IMR-90 (cell line): ENCODE measurements around the gene POLR3GL. TPM values are rescaled to one million over a fixed set of nuclear protein-coding genes. Genes with fewer than 3 reads are reported as not detected.
"Not testable (repeated sequence)": the region's sequence is repeated elsewhere in the genome, so short reads cannot be mapped to it uniquely, and the experiment has no call there.

Source experiments
- ATAC-seq: fragments of 200-7000 bp; cut with Tn5 transposase; 2 replicates; pipeline ENCODE4 v1.9.1; 2020; ENCODE audit warnings: low read depth, mild to moderate bottlenecking, moderate library complexity
- BruUV-seq: library from RNA; stranded (reverse); fragments of 400-500 nt; replicated peaks from 2 replicates; lab custom pipeline; 2021; lab: Mats Ljungman, UMichigan
- CTCF ChIA-PET: fragments of 300-600 bp; formaldehyde crosslinking; extraction: SDS; loops from one replicate; lab custom pipeline; 2021; ENCODE audit warnings: antibody characterized with exemption; lab: Yijun Ruan, JAX
- POLR2A ChIA-PET: fragments of 300-600 bp; sonication (Branson Sonifier 250); formaldehyde crosslinking; loops from one replicate; lab custom pipeline; 2022; ENCODE audit warnings: antibody characterized with exemption; ENCODE audit not compliant: unreplicated experiment; lab: Charles Lee
- DNase-seq: peaks from one replicate; pipeline ENCODE4 v3.0.0; 2013
- H2AFZ ChIP-seq: replicated peaks from 2 replicates; pipeline ENCODE3; 2013; ENCODE audit warnings: low read length, mild to moderate bottlenecking; ENCODE audit not compliant: poor library complexity
- H2AK5ac ChIP-seq: 2 replicates; pipeline ENCODE4 v1.6.1; 2013; ENCODE audit warnings: low read depth, low read length, inconsistent platforms
- H2AK9ac ChIP-seq: replicated peaks from 2 replicates; pipeline ENCODE3; 2013; ENCODE audit warnings: mild to moderate bottlenecking, low read depth, low read length, moderate library complexity; ENCODE audit not compliant: poor library complexity
- H2BK120ac ChIP-seq: 2 replicates; pipeline ENCODE4 v1.6.1; 2013; ENCODE audit warnings: low read depth, low read length, inconsistent platforms
- H2BK15ac ChIP-seq: 3 replicates; pipeline ENCODE4 v1.6.1; 2013; ENCODE audit warnings: low read depth, low read length, inconsistent platforms
- H2BK20ac ChIP-seq: 2 replicates; pipeline ENCODE4 v1.6.1; 2013; ENCODE audit warnings: low read depth, mild to moderate bottlenecking, inconsistent platforms, low read length, moderate library complexity
- H2BK5ac ChIP-seq: 2 replicates; pipeline ENCODE4 v1.6.1; 2013; ENCODE audit warnings: mild to moderate bottlenecking, low read depth, low read length, inconsistent platforms; ENCODE audit not compliant: poor library complexity, severe bottlenecking
- H3K14ac ChIP-seq: replicated peaks from 2 replicates; pipeline ENCODE4 v1.6.1; 2013; ENCODE audit warnings: low read depth, low read length, inconsistent platforms
- H3K18ac ChIP-seq: 2 replicates; pipeline ENCODE4 v1.6.1; 2013; ENCODE audit warnings: low read depth, low read length, control low read depth
- H3K23ac ChIP-seq: 2 replicates; pipeline ENCODE4 v1.6.1; 2013; ENCODE audit warnings: low read depth, low read length, inconsistent platforms
- H3K27ac ChIP-seq: 2 replicates; pipeline ENCODE4 v1.5.1; 2013; ENCODE audit warnings: mild to moderate bottlenecking, control low read depth, low read length; ENCODE audit not compliant: insufficient read depth
- H3K27me3 ChIP-seq: 2 replicates; pipeline ENCODE4 v1.6.1; 2013; ENCODE audit warnings: low read length; ENCODE audit not compliant: control insufficient read depth, insufficient read depth
- H3K36me3 ChIP-seq: 2 replicates; pipeline ENCODE4 v1.6.1; 2013; ENCODE audit warnings: low read length, mixed read lengths; ENCODE audit not compliant: control insufficient read depth, insufficient read depth
- H3K4ac ChIP-seq: 2 replicates; pipeline ENCODE4 v1.6.1; 2013; ENCODE audit warnings: low read depth, low read length, inconsistent platforms
- H3K4me1 ChIP-seq: 2 replicates; pipeline ENCODE4 v1.6.1; 2013; ENCODE audit warnings: low read length, mixed read lengths; ENCODE audit not compliant: control insufficient read depth, insufficient read depth
- H3K4me2 ChIP-seq: 2 replicates; pipeline ENCODE4 v1.6.1; 2013; ENCODE audit warnings: low read depth, mild to moderate bottlenecking, control low read depth, low read length, moderate library complexity
- H3K4me3 ChIP-seq: 2 replicates; pipeline ENCODE4 v1.5.1; 2013; ENCODE audit warnings: low read depth, mild to moderate bottlenecking, control low read depth, low read length, moderate library complexity; ENCODE audit not compliant: insufficient read depth
- H3K56ac ChIP-seq: 2 replicates; pipeline ENCODE4 v1.6.1; 2013; ENCODE audit warnings: low read length, inconsistent platforms; ENCODE audit not compliant: insufficient read depth; ENCODE audit errors: extremely low read depth
- H3K79me1 ChIP-seq, 2 experiments: 2 replicates each; pipeline ENCODE4 v1.6.1; 2013; ENCODE audit warnings: low read length in 2 of 2, inconsistent platforms in 1 of 2, low read depth in 1 of 2
- H3K9ac ChIP-seq: 2 replicates; pipeline ENCODE4 v1.6.1; 2013; ENCODE audit warnings: low read depth, low read length, control low read depth
- H3K9me1 ChIP-seq: 2 replicates; pipeline ENCODE4 v1.6.1; 2013; ENCODE audit warnings: low read length, inconsistent platforms; ENCODE audit not compliant: insufficient read depth
- H3K9me3 ChIP-seq: 2 replicates; pipeline ENCODE4 v1.6.1; 2013; ENCODE audit warnings: low read length; ENCODE audit not compliant: control insufficient read depth, insufficient read depth
- H4K20me1 ChIP-seq: 2 replicates; pipeline ENCODE4 v1.6.1; 2013; ENCODE audit warnings: low read length, inconsistent platforms; ENCODE audit not compliant: insufficient read depth
- H4K5ac ChIP-seq: 2 replicates; pipeline ENCODE4 v1.6.1; 2013; ENCODE audit warnings: mild to moderate bottlenecking, low read depth, low read length, control low read depth
- H4K8ac ChIP-seq, 2 experiments: 2 replicates each; pipeline ENCODE4 v1.6.1; 2013; ENCODE audit warnings: low read depth in 2 of 2, low read length in 2 of 2, control low read depth in 1 of 2, inconsistent platforms in 1 of 2
- H4K91ac ChIP-seq: 2 replicates; pipeline ENCODE4 v1.6.1; 2013; ENCODE audit warnings: low read depth, low read length, inconsistent platforms; ENCODE audit not compliant: insufficient read depth
- MXI1 ChIP-seq: IDR thresholded peaks from 2 replicates; pipeline ENCODE4 v1.6.1; 2012; ENCODE audit warnings: low read depth, mild to moderate bottlenecking, low read length, moderate library complexity, borderline replicate concordance
- RAD21 ChIP-seq: IDR thresholded peaks from 2 replicates; pipeline ENCODE4 v1.6.1; 2012; ENCODE audit warnings: low read length, improper control_type of control experiment
- WGBS, 2 experiments: methylation state at CpG; one replicate each; pipeline versions ENCODE4 v1.1.5 to v1.1.7; 2013; ENCODE audit warnings: missing lambda C conversion rate in 2 of 2; ENCODE audit not compliant: insufficient read length in 1 of 2; ENCODE audit errors: extremely low coverage in 2 of 2; 5-methylcytosine and 5-hydroxymethylcytosine counted together
- dilution Hi-C: fragments of 300-500 bp; cut with HindIII; formaldehyde crosslinking; loops from one replicate; pipeline ENCODE4 v1.14.3; 2018; ENCODE audit warnings: low sequenced_read_pairs; ENCODE audit not compliant: unreplicated experiment
- in situ Hi-C: fragments of 300-500 bp; cut with MboI; formaldehyde crosslinking; loops from 3 replicates; pipeline ENCODE4 v1.14.3; 2019; ENCODE audit warnings: low sequenced_read_pairs, inconsistent platforms, mixed read lengths
- intact Hi-C: fragments of 100-400 bp; cut with micrococcal nuclease; formaldehyde crosslinking; loops from 2 replicates; pipeline ENCODE4 v1.10.0; 2022
- polyA plus RNA-seq, 3 experiments: library from polyadenylated mRNA; depleted of rRNA; stranded (reverse); fragments of >200 nt; gene quantifications; 2 replicates each; pipeline ENCODE4 v1.2.3, GENCODE V29; 2012; ENCODE audit warnings: low replicate concordance in 1 of 3
- total RNA-seq: library from RNA; depleted of rRNA; stranded (reverse); fragments of >200 nt; gene quantifications from 2 replicates; pipeline ENCODE4 v1.2.3, GENCODE V29; 2012

The POLR3GL gene
- total and polyA plus RNA-seq, 2 of the 4 experiments (the other 2 are of a cell fraction): 7.9 to 16.3 TPM

DNA sequence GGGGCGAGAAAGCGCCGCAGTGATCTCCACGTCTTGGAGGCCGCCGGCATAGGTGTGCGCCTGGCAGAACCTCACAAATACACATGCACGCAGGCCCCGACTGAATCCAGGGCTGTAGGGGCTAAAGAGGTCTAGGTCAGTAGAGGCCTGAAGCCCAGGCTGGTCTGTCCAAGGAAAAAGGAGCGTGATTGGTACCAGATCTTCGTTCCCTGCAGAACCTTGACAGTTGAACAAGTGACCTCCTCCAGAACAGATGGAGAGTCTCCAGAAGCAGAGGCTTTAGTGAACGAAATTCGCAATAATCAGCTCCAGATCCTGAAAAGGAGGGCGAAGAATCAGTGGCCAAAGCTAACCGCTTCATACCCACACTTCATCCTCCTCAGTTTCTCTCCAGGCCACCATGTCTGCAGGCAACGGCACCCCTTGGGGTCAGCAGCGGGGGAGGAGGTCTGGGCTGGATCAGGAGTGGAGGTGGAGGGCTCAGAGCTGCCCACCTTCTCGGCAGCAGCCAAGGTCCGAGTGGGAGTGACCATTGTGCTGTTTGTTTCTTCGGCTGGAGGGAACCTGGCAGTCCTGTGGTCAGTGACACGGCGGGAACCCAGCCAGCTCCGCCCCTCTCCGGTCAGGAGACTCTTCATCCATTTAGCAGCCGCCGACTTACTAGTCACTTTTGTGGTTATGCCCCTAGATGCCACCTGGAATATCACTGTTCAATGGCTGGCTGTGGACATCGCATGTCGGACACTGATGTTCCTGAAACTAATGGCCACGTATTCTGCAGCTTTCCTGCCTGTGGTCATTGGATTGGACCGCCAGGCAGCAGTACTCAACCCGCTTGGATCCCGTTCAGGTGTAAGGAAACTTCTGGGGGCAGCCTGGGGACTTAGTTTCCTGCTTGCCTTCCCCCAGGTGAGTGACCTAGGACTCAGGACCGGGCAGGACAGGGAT, 45.2 kb upstream of the POLR3GL start:
- dilution Hi-C loops: no loop called here
- in situ Hi-C loops: loop anchor here (5.0 kb wide), 2 partner anchors 48 to 78 kb away; partner anchors contain the start of gene TXNIP
- intact Hi-C loops: loop anchor here (2.0 to 5.0 kb wide), 2 partner anchors 26 to 78 kb away; partner anchors contain the start of gene TXNIP

DNA sequence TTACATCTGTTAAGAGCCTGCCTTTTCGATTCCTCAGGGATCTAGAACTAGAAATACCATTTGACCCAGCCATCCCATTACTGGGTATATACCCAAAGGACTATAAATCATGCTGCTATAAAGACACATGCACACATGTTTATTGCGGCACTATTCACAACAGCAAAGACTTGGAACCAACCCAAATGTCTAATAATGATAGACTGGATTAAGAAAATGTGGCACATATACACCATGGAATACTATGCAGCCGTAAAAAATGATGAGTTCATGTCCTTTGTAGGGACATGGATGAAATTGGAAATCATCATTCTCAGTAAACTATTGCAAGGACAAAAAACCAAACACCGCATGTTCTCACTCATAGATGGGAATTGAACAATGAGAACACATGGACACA, 44.2 kb upstream of the POLR3GL start:
- H2BK5ac ChIP-seq, H3K36me3 ChIP-seq, H3K9me1 ChIP-seq, H4K8ac ChIP-seq, H3K27me3 ChIP-seq, H2AK5ac ChIP-seq, H3K4me3 ChIP-seq, CTCF ChIA-PET, H4K91ac ChIP-seq, H2BK15ac ChIP-seq, intact Hi-C loops, H3K9me3 ChIP-seq, H3K4me2 ChIP-seq, H4K20me1 ChIP-seq, H4K5ac ChIP-seq, H3K27ac ChIP-seq, H3K23ac ChIP-seq, H3K18ac ChIP-seq, H3K14ac ChIP-seq, H3K4ac ChIP-seq, H2AK9ac ChIP-seq, BruUV-seq, H2BK120ac ChIP-seq, H2BK20ac ChIP-seq, H3K4me1 ChIP-seq, DNase-seq, ATAC-seq, H2AFZ ChIP-seq, H3K56ac ChIP-seq, H3K9ac ChIP-seq, dilution Hi-C loops: not testable (repeated sequence)
- H3K79me1 ChIP-seq: peaks cover 15 to 31% of the 10 kb centered on the region in 2 experiments
- POLR2A ChIA-PET: interaction anchor here (0.7 kb wide), 1 partner anchor 13 kb away, joined by 5 read pairs; no protein-coding TSS in a partner anchor
- no CpG with 5 or more reads among the region's 4 CpGs for WGBS, 2 experiments
- in situ Hi-C loops: loop anchor here (5.0 kb wide), 1 partner anchor 48 kb away; no protein-coding TSS in a partner anchor

More for the DNA sequence above, 45.2 kb upstream of the POLR3GL start:
- TF ChIP-seq MXI1: peak; percentile 12; the same call in 1 of the 2 replicates
- TF ChIP-seq RAD21: no peak
- ChIA-PET POLR2A (interaction anchor here (0.6 to 1.1 kb wide), 4 partner anchors 15 to 44 kb away, joined by 3 to 4 read pairs (median 4); no protein-coding TSS in a partner anchor), CTCF (interaction anchor here (0.9 to 2.2 kb wide), 2 partner anchors 27 to 74 kb away, joined by 3 to 12 read pairs; partner anchors contain the start of gene NUDT17)
- H4K91ac ChIP-seq: 0 out of 2 replicates have a peak overlapping the region, but pooled peaks have one; percentile 32
- H2AK5ac ChIP-seq: 0 out of 2 replicates have a peak overlapping the region, but pooled peaks have one; percentile 42
- peak overlapping the region; percentile 91 for H2AFZ ChIP-seq
- no peak overlapping the region for H3K56ac ChIP-seq
- peak overlapping the region; percentile 72 for H2AK9ac ChIP-seq
- peaks cover 15 to 31% of the 10 kb centered on the region in 2 experiments for H3K79me1 ChIP-seq
- ATAC-seq (peak; percentile 27), DNase-seq (peak; percentile 53)
- H3K4ac ChIP-seq: peak overlapping the region; percentile 42
- H3K27ac ChIP-seq: peak overlapping the region; percentile 85
- 0 out of 2 replicates have a peak overlapping the region, but pooled peaks have one; percentile 30 for H4K5ac ChIP-seq
- H3K9me1 ChIP-seq: peaks cover 6% of the 10 kb centered on the region
- no peak overlapping the region; the same call in 1 of the 2 replicates for H2BK120ac ChIP-seq
- no TSS peak for BruUV-seq
- H3K4me2 ChIP-seq: peak overlapping the region; percentile 92
- H2BK5ac ChIP-seq: peak overlapping the region; percentile 28
- H3K36me3 ChIP-seq: no peaks in the 10 kb centered on the region
- peak overlapping the region; percentile 64 for H3K9ac ChIP-seq
- peak overlapping the region; percentile 24 for H3K14ac ChIP-seq
- H3K4me1 ChIP-seq: peaks cover 8% of the 10 kb centered on the region
- WGBS, 2 experiments: 6% methylated on average over 17 of the region's 33 CpGs; no CpG with 5 or more reads in 1 of the 2 experiments
- no peak overlapping the region; the same call in 2 of the 3 replicates for H2BK15ac ChIP-seq
- no peaks in the 10 kb centered on the region for H4K20me1 ChIP-seq
- no peaks in the 10 kb centered on the region for H3K27me3 ChIP-seq
- H3K9me3 ChIP-seq: no peaks in the 10 kb centered on the region
- H2BK20ac ChIP-seq: no peak overlapping the region
- peak overlapping the region; percentile 96 for H3K4me3 ChIP-seq
- H3K23ac ChIP-seq: peak overlapping the region; percentile 29; the same call in 1 of the 2 replicates
- H3K18ac ChIP-seq: no peak overlapping the region
- H4K8ac ChIP-seq: peak overlapping the region; percentile 80 to 99; a peak in 2 of 4 replicates
